A673 (cell line): ENCODE results near the gene KCNQ1. TPM values are rescaled to one million over a fixed set of nuclear protein-coding genes. Genes with fewer than 3 reads are reported as not detected.

ENCODE experiments used
- BruUV-seq: library from RNA; stranded (reverse); fragments of 400-500 nt; replicated peaks from 2 replicates; lab custom pipeline; 2021; lab: Mats Ljungman, UMichigan
- CTCF ChIA-PET: fragments of 300-600 bp; sonication (Branson Sonifier 250); formaldehyde crosslinking; loops from one replicate; lab custom pipeline; 2022; ENCODE audit warnings: antibody characterized with exemption; lab: Charles Lee
- POLR2A ChIA-PET: fragments of 300-600 bp; sonication (Branson Sonifier 250); formaldehyde crosslinking; loops from one replicate; lab custom pipeline; 2022; ENCODE audit warnings: antibody characterized with exemption; ENCODE audit not compliant: low non-redundant PET; lab: Charles Lee
- DNase-seq: peaks from one replicate; pipeline ENCODE4 v3.0.0-alpha.2; 2015; ENCODE audit warnings: low spot score
- H3K27ac ChIP-seq: fragments of 200-600 bp; sonication (generic); 2 replicates; pipeline ENCODE4 v1.5.1; 2016; ENCODE audit warnings: mixed run types, low read depth, mild to moderate bottlenecking, mixed read lengths, antibody characterized with exemption, low read length; ENCODE audit not compliant: poor library complexity, severe bottlenecking
- H3K27me3 ChIP-seq: fragments of 200-600 bp; sonication (generic); replicated peaks from 2 replicates; pipeline ENCODE4 v1.6.1; 2017; ENCODE audit warnings: mixed run types, low read depth, mild to moderate bottlenecking, mixed read lengths, antibody characterized with exemption, low read length; ENCODE audit not compliant: insufficient read depth, poor library complexity
- H3K36me3 ChIP-seq: fragments of 200-600 bp; sonication (generic); 2 replicates; pipeline ENCODE4 v1.6.1; 2016; ENCODE audit warnings: mixed run types, mild to moderate bottlenecking, mixed read lengths, antibody characterized with exemption, low read length; ENCODE audit not compliant: insufficient read depth, poor library complexity, severe bottlenecking
- H3K4me1 ChIP-seq: fragments of 200-600 bp; sonication (generic); 2 replicates; pipeline ENCODE4 v1.6.1; 2017; ENCODE audit warnings: mixed run types, mild to moderate bottlenecking, mixed read lengths, antibody characterized with exemption, low read length; ENCODE audit not compliant: insufficient read depth, poor library complexity, severe bottlenecking
- H3K4me3 ChIP-seq: fragments of 200-600 bp; sonication (generic); 2 replicates; pipeline ENCODE4 v1.5.1; 2016; ENCODE audit warnings: low read depth, mixed run types, mild to moderate bottlenecking, mixed read lengths, low read length; ENCODE audit not compliant: poor library complexity, severe bottlenecking
- H3K9me3 ChIP-seq: fragments of 200-600 bp; sonication (generic); 2 replicates; pipeline ENCODE4 v1.6.1; 2016; ENCODE audit warnings: mixed run types, low read depth, mild to moderate bottlenecking, mixed read lengths, antibody characterized with exemption, low read length; ENCODE audit not compliant: poor library complexity, severe bottlenecking
- CTCF ChIP-seq: fragments of 300-800, 200-600 bp; sonication (generic); conservative IDR thresholded peaks from 2 replicates; pipeline ENCODE4 v1.5.1; 2017; ENCODE audit warnings: low read depth, mild to moderate bottlenecking, antibody characterized with exemption, low read length, moderate library complexity, mixed read lengths
- EZH2 ChIP-seq: fragments of 200-600 bp; sonication (generic); IDR thresholded peaks from 2 replicates; pipeline ENCODE4 v1.6.1; 2017; ENCODE audit warnings: borderline replicate concordance, low read depth, mild to moderate bottlenecking, mixed read lengths, antibody characterized with exemption, low read length; ENCODE audit not compliant: poor library complexity, severe bottlenecking
- intact Hi-C: fragments of 100-400 bp; cut with micrococcal nuclease; formaldehyde crosslinking; loops from one replicate; pipeline ENCODE4 v1.10.0; 2022; ENCODE audit not compliant: unreplicated experiment
- total RNA-seq: library from RNA; stranded (reverse); gene quantifications from 2 replicates; pipeline ENCODE4 v1.2.3, GENCODE V29; 2021

Gene KCNQ1
- total RNA-seq, 1 experiment from 2014 or later = not detected

- CTCF ChIA-PET = no interaction called here
- no peak for TF ChIP-seq EZH2
- TF ChIP-seq CTCF = no peak
- Histone ChIP-seq H3K27me3 (no peaks in the 10 kb centered on the region), H3K36me3 (no peaks in the 10 kb centered on the region), H3K4me1 (peaks cover 8% of the 10 kb centered on the region), H3K4me3 (no peak overlapping the region), H3K27ac (no peak overlapping the region), H3K9me3 (peaks cover 1% of the 10 kb centered on the region)
- DNase-seq = no peak
- POLR2A ChIA-PET = no interaction called here
- BruUV-seq = no TSS peak
- intact Hi-C loops = no loop called here
These were observed 369.9 kb downstream of the KCNQ1 start for GRCh38 chr11:2814751-2815150.

- Histone ChIP-seq H3K4me1 (peaks cover 8% of the 10 kb centered on the region), H3K27me3 (no peaks in the 10 kb centered on the region), H3K27ac (no peak overlapping the region), H3K9me3 (no peaks in the 10 kb centered on the region), H3K36me3 (no peaks in the 10 kb centered on the region), H3K4me3 (no peak overlapping the region)
- DNase-seq = no peak
- CTCF ChIA-PET = no interaction called here
- TF ChIP-seq CTCF (no peak), EZH2 (no peak)
- intact Hi-C loops = no loop called here
- BruUV-seq = no TSS peak
- POLR2A ChIA-PET = no interaction called here
These were observed 371.1 kb downstream of the KCNQ1 start for GRCh38 chr11:2815762-2816496.

GRCh38 chr11:2816523-2816922 is 371.7 kb downstream of the KCNQ1 start:
- POLR2A ChIA-PET = no interaction called here
- CTCF ChIA-PET = no interaction called here
- no peak for TF ChIP-seq EZH2
- no peak for TF ChIP-seq CTCF
- H3K36me3 ChIP-seq = no peaks in the 10 kb centered on the region
- H3K4me1 ChIP-seq = peaks cover 8% of the 10 kb centered on the region
- H3K4me3 ChIP-seq = no peak overlapping the region
- H3K9me3 ChIP-seq = no peaks in the 10 kb centered on the region
- intact Hi-C loops = no loop called here
- no TSS peak for BruUV-seq
- no peaks in the 10 kb centered on the region for H3K27me3 ChIP-seq
- no peak for DNase-seq
- H3K27ac ChIP-seq = no peak overlapping the region
